A549 (cell line): Measurements from ENCODE around the gene UMODL1.

Experiments
- CTCF ChIP-seq: fragments of >200 bp; sonication (Bioruptor Twin); formaldehyde crosslinking; IDR thresholded peaks from 3 replicates; pipeline ENCODE4 v1.5.1; 2016
- JUNB ChIP-seq: fragments of >200 bp; sonication (Bioruptor Twin); formaldehyde crosslinking; IDR thresholded peaks from 2 replicates; pipeline ENCODE4 v1.6.1; 2016
- KDM5A ChIP-seq: fragments of 200-600 bp; sonication (generic); IDR thresholded peaks from 2 replicates; pipeline ENCODE4 v1.6.1; 2016; ENCODE audit warnings: antibody characterized with exemption, mild to moderate bottlenecking
- MAX ChIP-seq: IDR thresholded peaks from 2 replicates; pipeline ENCODE4 v1.6.1; 2012
- MYC ChIP-seq: IDR thresholded peaks from 2 replicates; pipeline ENCODE4 v1.6.1; 2012; ENCODE audit warnings: mild to moderate bottlenecking, inconsistent platforms, low read length, improper control_type of control experiment, borderline replicate concordance
- NPAS2 ChIP-seq: fragments of 250-450 bp; sonication (Bioruptor Pico); IDR thresholded peaks from 2 replicates; pipeline ENCODE4 v1.8.0; 2022; ENCODE audit warnings: mild to moderate bottlenecking, moderate library complexity, borderline replicate concordance
- POLR2A ChIP-seq: IDR thresholded peaks from 2 replicates; pipeline ENCODE4 v1.6.1; 2012; ENCODE audit warnings: mild to moderate bottlenecking, low read length
- RAD21 ChIP-seq, 2 experiments: fragments of >200 bp in 1 of 2; sonication (Bioruptor Twin) in 1 of 2; formaldehyde crosslinking in 1 of 2; IDR thresholded peaks in 1 of 2; conservative IDR thresholded peaks in 1 of 2; 2 replicates in 1 of 2; 3 replicates in 1 of 2; pipeline ENCODE4 v1.6.1; 2012 to 2018; ENCODE audit warnings: inconsistent platforms in 1 of 2
- ZFP36 ChIP-seq: fragments of 450-650 bp; IDR thresholded peaks from 2 replicates; pipeline ENCODE4 v1.6.1; 2014; ENCODE audit warnings: borderline replicate concordance; ENCODE audit not compliant: partially characterized antibody
- TF ChIP-seq, protein P1 (sequence below): fragments of 200-600 bp; sonication (generic); IDR thresholded peaks from 2 replicates; pipeline ENCODE4 v1.6.1; 2016; ENCODE audit warnings: antibody characterized with exemption, mild to moderate bottlenecking, moderate library complexity
- TF ChIP-seq, protein P2 (sequence below): fragments of 150-350 bp; IDR thresholded peaks from 2 replicates; pipeline ENCODE4 v1.6.1; 2014; ENCODE audit warnings: low read depth, mild to moderate bottlenecking, low read length

DNA sequence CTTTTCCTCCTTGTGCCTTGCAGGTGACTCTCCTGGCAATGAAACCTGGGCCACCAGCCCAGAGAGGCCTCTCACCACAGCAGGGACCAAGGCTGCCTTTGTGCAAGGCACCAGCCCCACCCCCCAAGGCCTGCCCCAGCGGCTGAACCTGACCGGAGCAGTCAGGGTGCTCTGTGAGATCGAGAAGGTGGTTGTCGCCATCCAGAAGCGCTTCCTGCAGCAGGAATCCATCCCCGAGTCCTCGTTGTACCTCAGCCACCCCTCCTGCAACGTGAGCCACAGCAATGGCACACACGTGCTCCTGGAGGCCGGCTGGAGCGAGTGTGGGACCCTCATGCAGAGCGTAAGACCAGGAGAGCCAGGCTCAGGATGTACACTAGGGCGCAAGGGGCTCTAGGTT, 51.7 kb downstream of the UMODL1 start:
- TF ChIP-seq RAD21 (conservative IDR thresholded peaks at IDR 0.05 in 1 of 2, IDR thresholded peaks at IDR 0.05 in 1 of 2) (no peak), CTCF (no peak), NPAS2 (CRISPR knock-in tag) (no peak), KDM5A (no peak), JUNB (no peak), MAX (no peak), MYC (no peak), POLR2A (no peak), ZFP36 (no peak)
- TF ChIP-seq, protein P1, sequence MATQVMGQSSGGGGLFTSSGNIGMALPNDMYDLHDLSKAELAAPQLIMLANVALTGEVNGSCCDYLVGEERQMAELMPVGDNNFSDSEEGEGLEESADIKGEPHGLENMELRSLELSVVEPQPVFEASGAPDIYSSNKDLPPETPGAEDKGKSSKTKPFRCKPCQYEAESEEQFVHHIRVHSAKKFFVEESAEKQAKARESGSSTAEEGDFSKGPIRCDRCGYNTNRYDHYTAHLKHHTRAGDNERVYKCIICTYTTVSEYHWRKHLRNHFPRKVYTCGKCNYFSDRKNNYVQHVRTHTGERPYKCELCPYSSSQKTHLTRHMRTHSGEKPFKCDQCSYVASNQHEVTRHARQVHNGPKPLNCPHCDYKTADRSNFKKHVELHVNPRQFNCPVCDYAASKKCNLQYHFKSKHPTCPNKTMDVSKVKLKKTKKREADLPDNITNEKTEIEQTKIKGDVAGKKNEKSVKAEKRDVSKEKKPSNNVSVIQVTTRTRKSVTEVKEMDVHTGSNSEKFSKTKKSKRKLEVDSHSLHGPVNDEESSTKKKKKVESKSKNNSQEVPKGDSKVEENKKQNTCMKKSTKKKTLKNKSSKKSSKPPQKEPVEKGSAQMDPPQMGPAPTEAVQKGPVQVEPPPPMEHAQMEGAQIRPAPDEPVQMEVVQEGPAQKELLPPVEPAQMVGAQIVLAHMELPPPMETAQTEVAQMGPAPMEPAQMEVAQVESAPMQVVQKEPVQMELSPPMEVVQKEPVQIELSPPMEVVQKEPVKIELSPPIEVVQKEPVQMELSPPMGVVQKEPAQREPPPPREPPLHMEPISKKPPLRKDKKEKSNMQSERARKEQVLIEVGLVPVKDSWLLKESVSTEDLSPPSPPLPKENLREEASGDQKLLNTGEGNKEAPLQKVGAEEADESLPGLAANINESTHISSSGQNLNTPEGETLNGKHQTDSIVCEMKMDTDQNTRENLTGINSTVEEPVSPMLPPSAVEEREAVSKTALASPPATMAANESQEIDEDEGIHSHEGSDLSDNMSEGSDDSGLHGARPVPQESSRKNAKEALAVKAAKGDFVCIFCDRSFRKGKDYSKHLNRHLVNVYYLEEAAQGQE = no peak
- TF ChIP-seq, protein P2, sequence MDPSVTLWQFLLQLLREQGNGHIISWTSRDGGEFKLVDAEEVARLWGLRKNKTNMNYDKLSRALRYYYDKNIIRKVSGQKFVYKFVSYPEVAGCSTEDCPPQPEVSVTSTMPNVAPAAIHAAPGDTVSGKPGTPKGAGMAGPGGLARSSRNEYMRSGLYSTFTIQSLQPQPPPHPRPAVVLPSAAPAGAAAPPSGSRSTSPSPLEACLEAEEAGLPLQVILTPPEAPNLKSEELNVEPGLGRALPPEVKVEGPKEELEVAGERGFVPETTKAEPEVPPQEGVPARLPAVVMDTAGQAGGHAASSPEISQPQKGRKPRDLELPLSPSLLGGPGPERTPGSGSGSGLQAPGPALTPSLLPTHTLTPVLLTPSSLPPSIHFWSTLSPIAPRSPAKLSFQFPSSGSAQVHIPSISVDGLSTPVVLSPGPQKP = no peak
